Activated T-cell treated with anti-CD3 and anti-CD28 coated beads, Interleukin-2, amount 50 U/mL, for 4 hours (primary cell): Measurements from ENCODE around the gene UBASH3B. TPM values are rescaled to one million over a fixed set of nuclear protein-coding genes. Genes with fewer than 3 reads are reported as not detected.

Experiments
- ATAC-seq, 2 donors: fragments of 200-7000 bp; cut with Tn5 transposase; one replicate each; pipeline ENCODE4 v1.10.0; 2021
- DNase-seq: peaks from one replicate; pipeline ENCODE4 v3.0.0-alpha.2; 2020
- H3K27me3 Mint-ChIP-seq: one replicate; pipeline ENCODE4 v1.8.0; 2021; ENCODE audit warnings: low read depth, mixed read lengths
- H3K36me3 Mint-ChIP-seq: one replicate; pipeline ENCODE4 v1.8.0; 2022; ENCODE audit warnings: mixed read lengths; ENCODE audit not compliant: insufficient read depth
- H3K4me1 Mint-ChIP-seq: one replicate; pipeline ENCODE4 v1.8.0; 2021; ENCODE audit warnings: low read depth, mixed read lengths
- H3K4me3 Mint-ChIP-seq: one replicate; pipeline ENCODE4 v1.8.0; 2021; ENCODE audit warnings: mild to moderate bottlenecking, moderate library complexity, mixed read lengths
- H3K9me3 Mint-ChIP-seq: one replicate; pipeline ENCODE4 v1.8.0; 2021; ENCODE audit warnings: mixed read lengths
- total RNA-seq, 3 donors: library from RNA; stranded (reverse); gene quantifications; one replicate each; pipeline ENCODE4 v1.2.1, GENCODE V29; 2021

UBASH3B gene
- total RNA-seq, 3 donors from 2014 or later: 37.6 to 53.3 (median 39.9) TPM

- Mint-ChIP-seq H3K27me3 (no peaks in the 10 kb centered on the region), H3K4me1 (peaks cover 6% of the 10 kb centered on the region), H3K4me3 (no peak overlapping the region), H3K36me3 (no peaks in the 10 kb centered on the region), H3K9me3 (no peaks in the 10 kb centered on the region)
- DNase-seq: no peak
- no peak for ATAC-seq
Measured at GRCh38 chr11:122633219-122633829, 22.2 kb upstream of the UBASH3B start.

- Mint-ChIP-seq H3K9me3 (no peaks in the 10 kb centered on the region), H3K36me3 (no peaks in the 10 kb centered on the region), H3K4me3 (no peak overlapping the region), H3K27me3 (no peaks in the 10 kb centered on the region), H3K4me1 (peaks cover 6% of the 10 kb centered on the region)
- DNase-seq (no peak), ATAC-seq (no peak)
Measured at GRCh38 chr11:122634501-122634900, 21.0 kb upstream of the UBASH3B start.

GRCh38 chr11:122637541-122637940 lies 18.0 kb upstream of the UBASH3B start:
- Mint-ChIP-seq H3K9me3 (no peaks in the 10 kb centered on the region), H3K27me3 (no peaks in the 10 kb centered on the region)
- DNase-seq: no peak

GRCh38 chr11:122642472-122642922 lies 13.0 kb upstream of the UBASH3B start:
- Mint-ChIP-seq H3K36me3 (no peaks in the 10 kb centered on the region), H3K9me3 (no peaks in the 10 kb centered on the region), H3K4me3 (no peak overlapping the region), H3K27me3 (no peaks in the 10 kb centered on the region), H3K4me1 (peaks cover 3% of the 10 kb centered on the region)
- no peak for ATAC-seq
- DNase-seq: no peak

More at GRCh38 chr11:122637541-122637940, 18.0 kb upstream of the UBASH3B start:
- H3K4me1 Mint-ChIP-seq: peaks cover 5% of the 10 kb centered on the region
- H3K36me3 Mint-ChIP-seq: no peaks in the 10 kb centered on the region
- no peak overlapping the region for H3K4me3 Mint-ChIP-seq
- no peak for ATAC-seq

DNA sequence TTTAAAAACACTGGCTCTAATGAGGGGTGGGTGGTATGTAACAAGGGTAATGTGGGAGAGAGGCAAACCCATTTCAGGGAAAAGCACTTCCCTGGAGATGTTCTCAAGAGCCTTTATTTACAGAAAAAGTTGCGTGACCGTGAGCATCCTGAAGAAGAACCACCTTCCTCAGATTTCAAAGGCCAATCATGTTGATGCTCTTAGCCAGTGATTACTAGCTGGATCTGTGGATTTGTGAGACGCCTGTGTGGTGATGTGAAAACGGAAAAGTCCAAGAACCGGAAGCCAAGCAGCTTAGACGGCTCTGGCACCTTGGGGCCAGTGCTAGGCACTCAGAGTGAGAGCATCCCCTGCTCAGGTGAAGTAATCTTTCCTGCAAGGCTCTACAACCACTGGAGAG lies 12.6 kb upstream of the UBASH3B start:
- H3K36me3 Mint-ChIP-seq: no peaks in the 10 kb centered on the region
- no peak overlapping the region for H3K4me3 Mint-ChIP-seq
- H3K4me1 Mint-ChIP-seq: no peaks in the 10 kb centered on the region
- DNase-seq (no peak), ATAC-seq (no peak)
- H3K27me3 Mint-ChIP-seq: no peaks in the 10 kb centered on the region
- H3K9me3 Mint-ChIP-seq: no peaks in the 10 kb centered on the region

GRCh38 chr11:122645847-122646246 lies 9.7 kb upstream of the UBASH3B start:
- DNase-seq (no peak), ATAC-seq (no peak)
- H3K27me3 Mint-ChIP-seq: no peaks in the 10 kb centered on the region
- H3K4me3 Mint-ChIP-seq: no peak overlapping the region
- no peaks in the 10 kb centered on the region for H3K9me3 Mint-ChIP-seq
- H3K36me3 Mint-ChIP-seq: no peaks in the 10 kb centered on the region
- H3K4me1 Mint-ChIP-seq: no peaks in the 10 kb centered on the region

DNA sequence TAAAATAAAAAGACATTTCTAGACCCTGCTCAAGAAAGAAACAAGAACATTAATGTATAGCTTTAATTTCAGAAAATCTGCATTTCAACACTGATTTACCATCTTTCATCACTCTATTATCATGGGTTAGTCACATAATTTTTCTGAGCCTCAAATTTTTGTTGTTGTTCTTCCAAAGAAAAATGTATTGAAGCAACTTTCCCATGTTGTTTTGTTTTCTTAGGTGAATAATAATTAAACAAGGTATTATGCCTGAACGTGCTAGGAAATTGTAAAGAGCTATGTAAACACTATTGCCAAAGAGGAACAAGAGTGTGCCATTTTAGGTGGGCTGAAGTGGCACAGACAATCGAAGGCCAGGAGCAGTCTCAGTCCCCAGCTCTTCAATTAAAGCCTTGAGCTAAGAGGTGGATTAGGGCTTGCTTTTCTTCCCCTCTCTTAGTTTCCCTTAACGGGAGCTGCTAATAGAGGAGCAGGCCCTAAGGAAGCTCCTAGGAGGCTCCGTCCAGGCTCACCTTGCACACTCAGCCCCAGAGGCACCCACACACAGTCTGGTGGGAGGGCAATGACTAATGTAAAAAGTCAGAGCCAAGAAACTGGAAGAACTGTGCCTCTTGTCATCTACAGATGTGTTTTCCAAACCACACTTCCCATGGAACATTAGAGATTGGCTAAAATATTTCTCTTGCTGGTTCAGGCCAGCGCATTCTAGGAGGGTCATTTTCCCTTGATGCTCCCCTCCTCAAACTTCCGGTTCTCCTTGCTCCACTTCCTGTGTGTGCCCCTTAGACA lies 8.8 kb upstream of the UBASH3B start:
- H3K4me3 Mint-ChIP-seq: no peak overlapping the region
- DNase-seq (no peak), ATAC-seq (no peak)

DNA sequence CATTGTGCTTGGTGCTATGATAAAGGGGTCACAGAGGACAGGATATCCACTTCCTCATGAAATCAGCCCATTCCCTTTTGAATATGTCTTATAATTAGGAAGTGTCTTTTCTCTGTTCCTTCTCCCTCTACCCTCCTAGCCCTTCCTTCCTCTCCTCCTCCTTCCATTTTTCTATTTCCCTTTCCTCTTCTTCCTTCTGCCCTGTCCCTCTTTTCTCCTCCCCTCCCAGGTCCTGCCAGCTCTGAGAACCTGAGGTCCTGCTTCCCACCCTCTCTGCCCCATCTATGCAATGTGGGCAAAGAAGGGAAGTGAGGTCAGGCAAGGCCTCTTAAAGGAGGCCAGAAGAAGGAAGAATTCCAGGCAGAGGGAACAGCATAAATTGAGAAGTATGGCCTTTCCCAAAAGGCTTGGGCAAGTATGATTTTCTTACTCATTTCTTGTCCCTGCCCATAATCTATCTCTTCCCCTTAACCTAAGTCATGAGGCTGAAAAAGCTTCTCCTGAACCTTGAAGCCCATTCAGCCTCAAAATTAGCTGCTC lies 7.7 kb upstream of the UBASH3B start:
- ATAC-seq (no peak), DNase-seq (no peak)
- H3K4me1 Mint-ChIP-seq: no peaks in the 10 kb centered on the region
- no peaks in the 10 kb centered on the region for H3K9me3 Mint-ChIP-seq
- no peaks in the 10 kb centered on the region for H3K36me3 Mint-ChIP-seq
- H3K27me3 Mint-ChIP-seq: no peaks in the 10 kb centered on the region
- H3K4me3 Mint-ChIP-seq: no peak overlapping the region

More for the DNA sequence above, 8.8 kb upstream of the UBASH3B start:
- no peaks in the 10 kb centered on the region for H3K36me3 Mint-ChIP-seq
- H3K9me3 Mint-ChIP-seq: no peaks in the 10 kb centered on the region
- H3K27me3 Mint-ChIP-seq: no peaks in the 10 kb centered on the region
- H3K4me1 Mint-ChIP-seq: no peaks in the 10 kb centered on the region

GRCh38 chr11:122649116-122649515 lies 6.4 kb upstream of the UBASH3B start:
- H3K36me3 Mint-ChIP-seq: no peaks in the 10 kb centered on the region
- H3K27me3 Mint-ChIP-seq: no peaks in the 10 kb centered on the region
- no peaks in the 10 kb centered on the region for H3K9me3 Mint-ChIP-seq
- ATAC-seq (no peak), DNase-seq (no peak)
- no peaks in the 10 kb centered on the region for H3K4me1 Mint-ChIP-seq
- H3K4me3 Mint-ChIP-seq: no peak overlapping the region

GRCh38 chr11:122650619-122651018 lies 4.9 kb upstream of the UBASH3B start:
- Mint-ChIP-seq H3K36me3 (no peaks in the 10 kb centered on the region), H3K4me1 (peaks cover 9% of the 10 kb centered on the region), H3K9me3 (no peaks in the 10 kb centered on the region), H3K4me3 (no peak overlapping the region), H3K27me3 (no peaks in the 10 kb centered on the region)
- no peak for ATAC-seq
- DNase-seq: no peak

- Mint-ChIP-seq H3K4me3 (no peak overlapping the region), H3K27me3 (no peaks in the 10 kb centered on the region)
Measured at GRCh38 chr11:122652495-122652894, 3.0 kb upstream of the UBASH3B start.

GRCh38 chr11:122653916-122654585 lies 1.5 kb upstream of the UBASH3B start:
- no peak overlapping the region for H3K4me3 Mint-ChIP-seq
- H3K27me3 Mint-ChIP-seq: no peaks in the 10 kb centered on the region
- H3K4me1 Mint-ChIP-seq: peaks cover 29% of the 10 kb centered on the region

More at GRCh38 chr11:122652495-122652894, 3.0 kb upstream of the UBASH3B start:
- no peak for DNase-seq
- Mint-ChIP-seq H3K9me3 (no peaks in the 10 kb centered on the region), H3K36me3 (no peaks in the 10 kb centered on the region), H3K4me1 (peaks cover 18% of the 10 kb centered on the region)
- no peak for ATAC-seq

GRCh38 chr11:122656073-122656630 lies 630 bp downstream of the UBASH3B start:
- Mint-ChIP-seq H3K4me1 (peaks cover 50% of the 10 kb centered on the region), H3K27me3 (no peaks in the 10 kb centered on the region)

More at GRCh38 chr11:122653916-122654585, 1.5 kb upstream of the UBASH3B start:
- Mint-ChIP-seq H3K36me3 (no peaks in the 10 kb centered on the region), H3K9me3 (no peaks in the 10 kb centered on the region)
- ATAC-seq (no peak), DNase-seq (no peak)

GRCh38 chr11:122656631-122657101 lies 1.1 kb downstream of the UBASH3B start:
- H3K4me3 Mint-ChIP-seq: peak overlapping the region; percentile 93
- peaks cover 52% of the 10 kb centered on the region for H3K4me1 Mint-ChIP-seq
- peak; percentile 35 for DNase-seq
- ATAC-seq: peak; percentile 39 to 52
- H3K36me3 Mint-ChIP-seq: no peaks in the 10 kb centered on the region
- H3K9me3 Mint-ChIP-seq: no peaks in the 10 kb centered on the region
- H3K27me3 Mint-ChIP-seq: no peaks in the 10 kb centered on the region

More at GRCh38 chr11:122656073-122656630, 630 bp downstream of the UBASH3B start:
- Mint-ChIP-seq H3K9me3 (no peaks in the 10 kb centered on the region), H3K36me3 (no peaks in the 10 kb centered on the region), H3K4me3 (peak overlapping the region; percentile 93)
- DNase-seq (peak; percentile 59), ATAC-seq (peak; percentile 65 to 70)
